ENCODE data around the gene C17orf78.
"Not testable (repeated sequence)": the region's sequence is repeated elsewhere in the genome, so short reads cannot be mapped to it uniquely, and the experiment has no call there.

Gene C17orf78

GRCh38 chr17:37386462-37386861 is 10.7 kb downstream of the C17orf78 start:
- DNase-seq (ENCODE audit: low read depth in 2 of 2), result no peak

DNA sequence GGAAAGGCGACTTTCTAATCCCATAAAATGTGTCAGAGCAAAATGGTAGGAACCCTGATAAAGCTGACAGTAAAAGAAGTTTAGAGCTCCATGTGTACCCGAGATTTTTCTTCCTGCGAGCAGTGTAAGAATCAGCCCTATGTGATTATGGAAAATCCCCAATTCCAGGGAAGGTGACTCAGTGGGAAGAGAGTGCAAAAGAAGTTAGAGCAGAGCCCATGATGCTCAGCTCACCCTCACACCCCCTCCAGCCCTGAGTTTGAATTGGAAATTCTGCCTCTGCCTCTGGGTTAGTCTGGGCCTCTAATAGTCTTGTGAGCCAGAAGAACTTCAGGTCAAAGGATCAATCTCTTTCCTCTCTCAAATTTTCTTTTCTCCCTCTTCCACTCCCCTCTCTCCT is 12.5 kb downstream of the C17orf78 start:
- DNase-seq (ENCODE audit: low read depth in 2 of 2), result no peak

DNA sequence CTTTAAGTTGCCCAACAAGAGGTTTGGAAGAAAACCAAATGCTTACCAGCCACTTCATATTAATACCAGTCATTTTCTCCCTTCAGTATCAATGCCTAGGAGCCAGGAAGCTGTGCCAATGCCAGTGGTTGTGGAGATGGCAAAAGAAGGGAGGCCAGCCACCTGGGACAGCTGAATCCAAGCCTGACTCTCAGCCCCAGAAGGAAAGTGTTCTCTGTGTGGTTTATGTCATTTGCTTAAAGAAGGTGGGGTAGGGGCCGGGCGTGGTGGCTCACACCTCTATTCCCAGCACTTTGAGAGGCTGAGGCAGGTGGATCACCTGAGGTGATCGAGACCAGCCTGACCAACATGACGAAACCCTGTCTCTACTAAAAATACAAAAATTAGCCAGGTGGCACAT is 13.4 kb downstream of the C17orf78 start:
- no peak for DNase-seq (ENCODE audit: low read depth in 2 of 2)

- no peak for DNase-seq (ENCODE audit: low read depth in 2 of 2)
Measured at GRCh38 chr17:37391146-37391545, 15.4 kb downstream of the C17orf78 start.

DNA sequence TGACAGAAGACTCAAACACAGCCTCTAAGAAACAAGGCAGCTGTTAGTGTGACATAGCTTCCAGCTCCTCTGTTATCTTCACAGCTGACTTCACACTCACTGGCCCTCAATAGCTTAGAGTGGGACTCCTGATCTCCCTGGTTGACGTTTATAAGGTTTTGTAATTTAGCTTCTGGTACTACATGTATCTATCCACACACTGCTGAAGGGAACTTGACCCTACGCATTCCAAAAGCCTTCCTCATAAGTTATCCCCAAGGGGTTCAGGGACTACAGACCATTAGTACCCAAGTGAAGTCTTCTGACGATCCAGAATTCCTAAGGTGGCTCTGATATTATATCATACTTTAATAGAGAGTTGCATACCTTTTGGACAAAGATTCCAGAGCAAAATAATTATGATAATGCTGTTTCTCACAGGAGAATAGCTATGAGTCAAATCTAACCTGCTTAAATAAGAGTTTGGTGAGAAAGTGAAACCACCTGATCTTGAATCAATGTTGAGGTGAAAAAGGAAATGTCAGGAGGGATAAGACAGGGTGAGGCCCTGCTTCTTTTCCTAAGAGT is 16.3 kb downstream of the C17orf78 start:
- DNase-seq (ENCODE audit: low read depth in 2 of 2), result no peak

DNA sequence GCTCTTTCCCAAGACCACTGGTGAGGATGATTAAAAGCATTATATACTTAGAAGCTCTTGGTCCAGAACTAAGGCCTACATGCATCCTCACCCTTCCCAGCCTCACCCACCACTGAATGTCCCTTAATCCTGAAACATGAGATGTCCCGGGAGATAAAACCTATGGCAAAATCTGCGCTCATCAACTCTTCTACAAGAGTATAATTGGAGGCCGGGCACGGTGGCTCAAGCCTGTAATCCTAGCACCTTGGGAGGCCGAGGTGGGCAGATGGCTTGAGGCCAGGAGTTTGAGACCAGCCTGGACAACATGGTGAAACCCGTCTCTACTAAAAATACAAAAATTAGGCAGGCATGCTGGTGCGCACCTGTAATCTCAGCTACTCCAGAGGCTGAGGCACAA is 17.6 kb downstream of the C17orf78 start:
- no peak for DNase-seq (ENCODE audit: low read depth in 2 of 2)

DNA sequence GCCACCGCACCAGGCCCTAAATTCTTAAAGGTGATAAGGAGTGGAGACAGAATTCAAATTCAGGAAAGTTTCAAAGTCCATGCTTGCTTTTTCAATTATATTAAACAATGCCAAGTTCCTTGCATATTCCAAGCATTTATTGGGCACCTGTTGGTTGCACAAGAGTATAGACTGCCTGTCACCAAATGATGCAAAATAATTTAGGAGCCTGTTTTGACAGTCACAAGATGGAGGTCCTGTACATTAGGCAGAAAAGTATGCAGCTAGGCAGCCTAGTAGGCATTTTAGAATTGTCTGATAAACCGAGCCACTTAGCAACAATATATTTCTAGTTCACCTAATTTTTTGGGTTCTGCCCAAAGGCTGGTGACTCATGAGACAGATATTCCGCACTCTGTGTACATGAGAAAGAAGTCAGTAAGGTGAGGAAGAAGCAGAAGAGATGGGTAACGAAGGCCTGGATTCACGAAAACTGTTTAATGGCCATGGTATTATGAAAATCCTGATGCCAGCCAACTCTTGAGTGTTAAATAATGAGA is 23.5 kb downstream of the C17orf78 start:
- DNase-seq (ENCODE audit: low read depth in 2 of 2), result no peak

- DNase-seq (ENCODE audit: low read depth in 2 of 2), result no peak
Measured at GRCh38 chr17:37400505-37400904, 24.7 kb downstream of the C17orf78 start.

- DNase-seq (ENCODE audit: low read depth in 2 of 2), result not testable (repeated sequence)
Measured at GRCh38 chr17:37405522-37405921, 29.7 kb downstream of the C17orf78 start.

DNA sequence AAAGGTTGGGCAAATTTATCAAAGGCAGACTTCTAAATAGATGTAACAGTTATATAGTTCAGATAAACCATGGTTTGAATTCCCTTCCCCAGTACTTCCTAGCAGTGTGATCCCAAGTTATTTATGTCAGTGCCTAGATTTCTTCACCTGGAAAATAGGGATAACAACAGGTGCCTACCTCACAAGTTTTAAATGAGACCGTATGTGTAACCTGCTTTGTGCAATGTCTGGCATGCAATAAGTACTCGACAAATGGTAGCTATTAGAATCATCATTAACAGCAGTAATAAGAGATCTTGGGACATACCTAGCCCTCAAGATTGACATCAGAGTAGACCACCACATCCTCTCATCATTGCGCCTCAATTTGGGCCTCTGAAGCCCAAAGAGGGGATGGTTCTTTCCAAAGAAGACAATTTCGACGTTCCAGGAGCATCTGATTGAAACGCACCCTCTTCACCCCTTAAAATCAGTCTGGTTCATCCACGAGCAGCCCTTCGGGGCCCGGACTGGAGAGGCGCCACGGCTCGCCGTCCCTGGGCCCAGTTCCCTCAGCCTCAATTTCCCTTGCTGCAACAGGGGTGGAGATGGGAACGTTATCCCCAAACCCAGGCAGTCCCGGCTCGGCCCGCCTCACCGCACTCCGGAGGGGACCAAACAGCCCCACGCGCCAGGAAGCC is 30.3 kb downstream of the C17orf78 start:
- DNase-seq (ENCODE audit: low read depth in 2 of 2), result no peak

DNA sequence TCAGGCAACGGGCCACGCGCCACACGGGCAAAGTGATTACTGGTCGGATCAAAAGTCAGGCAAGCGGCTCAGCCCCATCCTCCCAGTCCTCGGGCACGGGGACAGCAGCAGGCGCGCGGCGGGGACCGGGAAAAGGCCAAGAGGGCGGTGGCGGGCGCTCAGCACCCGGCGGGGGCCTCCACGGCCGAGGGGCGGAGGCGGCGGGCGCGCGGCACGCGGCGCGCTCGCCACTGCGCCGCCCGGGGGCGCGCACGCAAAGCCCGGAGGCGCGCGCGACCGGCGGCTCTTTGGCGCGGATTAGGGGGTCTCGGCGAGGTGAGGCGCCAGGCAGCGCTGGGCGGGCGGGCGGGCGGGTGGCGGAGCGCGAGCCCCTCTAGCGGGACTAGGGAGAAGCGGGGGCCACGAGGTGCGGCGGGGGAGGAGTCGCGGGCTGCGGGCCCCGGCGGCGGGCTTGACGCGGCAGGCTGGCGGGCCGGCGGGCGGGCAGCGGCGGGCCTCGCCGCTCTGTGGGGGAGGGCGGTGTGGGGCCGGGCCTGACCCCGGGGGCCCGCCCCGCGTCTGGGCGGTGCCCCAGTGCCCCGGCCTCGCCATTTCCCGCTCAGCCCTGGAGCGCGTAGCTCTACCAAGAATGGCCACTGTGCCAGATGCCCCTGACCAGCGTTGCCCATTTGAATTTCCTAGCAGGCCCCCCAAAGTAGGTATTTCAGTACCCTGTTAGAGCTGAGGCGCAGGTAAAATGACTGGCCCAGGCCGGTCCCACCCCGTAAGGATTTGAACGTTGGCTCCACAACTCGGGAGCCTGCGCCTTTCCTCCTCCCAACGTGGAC is 31.1 kb downstream of the C17orf78 start, which contains the start of the genes ACACA and TADA2A:
ACACA (minus strand) TSS at position 202 of the 827 bp plus-strand sequence. CDS start 537 bp downstream, outside the sequence.
TADA2A (plus strand) TSS at position 252 of the 827 bp plus-strand sequence. CDS start 4,480 bp downstream, outside the sequence.
- peak; percentile 64 to 69 for DNase-seq (ENCODE audit: low read depth in 2 of 2)

DNA sequence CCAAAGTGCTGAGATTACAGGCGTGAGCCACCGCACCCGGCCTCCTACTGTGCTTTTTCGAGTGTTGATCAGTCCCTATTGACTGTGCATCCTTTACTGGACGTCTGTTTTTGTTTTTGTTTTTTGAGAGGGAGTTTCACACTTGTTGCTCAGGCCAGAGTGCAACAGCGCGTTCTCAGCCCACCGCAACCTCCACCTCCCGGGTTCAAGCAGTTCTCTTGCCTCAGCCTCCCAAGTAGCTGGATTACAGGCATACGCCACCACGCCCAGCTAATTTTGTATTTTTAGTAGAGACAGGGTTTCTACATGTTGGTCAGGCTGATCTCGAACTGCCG is 32.3 kb downstream of the C17orf78 start:
- not testable (repeated sequence) for DNase-seq (ENCODE audit: low read depth in 2 of 2)

DNA sequence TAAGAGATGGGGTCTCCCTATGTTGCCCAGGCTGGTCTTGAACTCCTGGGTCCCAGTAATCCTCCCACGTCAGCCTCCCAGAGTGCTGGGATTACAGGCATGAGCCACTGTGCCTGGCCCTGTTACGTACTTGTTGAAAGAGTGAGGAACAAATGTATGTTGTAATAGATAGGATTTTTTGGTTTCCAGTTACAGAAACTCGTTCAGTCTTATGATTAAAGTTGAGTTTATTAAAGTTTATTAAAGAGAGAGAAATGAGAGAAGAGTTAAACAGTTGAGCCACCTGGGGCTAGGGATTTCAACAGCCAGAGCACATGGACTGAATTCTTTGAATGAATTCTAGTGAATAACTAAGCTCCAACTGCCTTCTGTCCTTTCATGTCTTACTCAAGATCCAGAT is 34.6 kb downstream of the C17orf78 start:
- no peak for DNase-seq (ENCODE audit: low read depth in 2 of 2)

DNA sequence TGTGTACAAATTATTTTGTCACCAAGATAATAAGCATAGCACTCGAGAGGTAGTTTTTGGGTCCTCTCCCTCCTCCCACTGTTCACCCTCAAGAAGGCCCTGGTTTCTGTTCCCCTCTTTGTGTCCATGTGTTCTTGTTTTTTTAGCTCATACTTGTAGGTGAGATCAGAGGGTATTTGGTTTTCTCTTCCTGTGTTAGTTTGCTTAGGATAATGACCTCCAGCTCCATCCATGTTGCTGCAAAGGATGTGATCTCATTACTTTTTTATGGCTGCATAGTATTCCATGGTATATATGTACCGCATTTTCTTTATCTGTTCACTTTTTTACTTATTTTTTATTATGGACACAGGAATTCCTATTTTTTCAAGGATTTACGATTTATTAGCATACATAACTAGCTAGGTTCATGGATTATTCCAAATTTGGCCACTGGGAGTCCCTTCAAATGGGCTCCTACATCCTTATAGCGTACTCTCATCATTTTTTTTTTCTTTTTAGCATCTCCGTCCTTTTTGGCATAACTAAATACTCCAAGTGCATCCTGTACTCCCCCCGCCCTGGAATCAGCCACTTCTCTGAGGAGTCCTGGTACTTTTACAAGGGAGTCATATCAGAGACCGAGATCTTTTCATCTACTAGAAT is 38.2 kb downstream of the C17orf78 start:
- no peak for DNase-seq (ENCODE audit: low read depth in 2 of 2)

DNA sequence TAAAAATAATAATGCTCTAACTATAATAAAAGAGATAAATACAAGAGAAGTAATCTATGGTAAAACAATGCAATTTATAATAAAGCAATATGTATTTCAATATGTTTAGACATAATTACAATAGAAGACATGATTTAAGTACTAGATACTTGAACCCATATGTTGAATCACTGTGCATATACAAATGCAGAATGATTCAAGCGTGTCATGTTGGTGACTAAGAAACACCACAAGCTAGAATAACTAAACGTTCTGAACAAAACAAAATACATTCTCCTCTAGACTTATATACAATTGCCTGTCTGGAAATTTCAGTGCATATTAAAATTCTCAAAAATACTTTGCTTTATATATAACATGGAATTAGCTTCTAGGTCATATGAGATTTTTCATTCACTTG is 42.1 kb downstream of the C17orf78 start:
- DNase-seq (ENCODE audit: low read depth in 2 of 2), result no peak

GRCh38 chr17:37422971-37423625 is 47.3 kb downstream of the C17orf78 start:
- no peak for DNase-seq (ENCODE audit: low read depth in 2 of 2)

DNA sequence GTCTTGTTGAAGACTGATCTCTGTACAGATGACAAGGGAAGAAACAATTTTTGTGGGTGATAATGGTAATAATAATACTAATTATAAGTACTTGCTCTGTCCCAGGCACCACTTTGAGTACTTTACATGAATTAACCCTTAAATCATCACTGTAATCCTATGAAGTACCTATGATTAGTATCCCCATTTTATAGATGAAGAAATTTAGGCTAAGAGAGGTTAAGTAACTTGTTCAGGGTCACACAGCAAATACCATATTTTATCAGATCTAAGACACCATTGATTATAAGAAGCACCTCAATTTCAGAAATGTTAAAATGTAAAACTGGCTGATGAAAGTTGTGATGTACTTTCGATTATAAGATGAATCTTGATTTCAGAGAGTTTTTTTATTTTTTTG is 49.5 kb downstream of the C17orf78 start:
- no peak for DNase-seq (ENCODE audit: low read depth in 2 of 2)

DNA sequence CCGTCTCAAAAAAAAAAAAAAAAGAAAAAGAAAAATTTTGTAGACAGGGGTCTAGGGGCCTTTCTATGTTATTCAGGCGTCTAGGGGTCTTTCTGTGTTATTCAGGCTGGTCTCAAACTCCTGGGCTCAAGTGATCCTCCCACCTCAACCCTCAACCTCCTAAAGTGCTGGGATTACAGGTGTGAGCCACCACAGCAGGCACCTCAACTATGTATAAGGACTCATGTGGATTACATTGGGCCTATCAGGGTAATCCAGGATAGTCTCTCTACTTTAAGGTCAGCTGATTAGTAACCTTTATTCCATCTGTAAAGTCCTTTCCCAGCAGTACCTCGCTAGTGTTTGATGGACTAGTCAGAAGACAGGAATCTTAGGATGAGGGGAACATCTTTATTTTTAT is 53.3 kb downstream of the C17orf78 start:
- DNase-seq (ENCODE audit: low read depth in 2 of 2), result no peak

GRCh38 chr17:37429453-37429852 is 53.7 kb downstream of the C17orf78 start:
- no peak for DNase-seq (ENCODE audit: low read depth in 2 of 2)

- no peak for DNase-seq (ENCODE audit: low read depth in 2 of 2)
Measured at GRCh38 chr17:37430051-37430627, 54.4 kb downstream of the C17orf78 start.

DNA sequence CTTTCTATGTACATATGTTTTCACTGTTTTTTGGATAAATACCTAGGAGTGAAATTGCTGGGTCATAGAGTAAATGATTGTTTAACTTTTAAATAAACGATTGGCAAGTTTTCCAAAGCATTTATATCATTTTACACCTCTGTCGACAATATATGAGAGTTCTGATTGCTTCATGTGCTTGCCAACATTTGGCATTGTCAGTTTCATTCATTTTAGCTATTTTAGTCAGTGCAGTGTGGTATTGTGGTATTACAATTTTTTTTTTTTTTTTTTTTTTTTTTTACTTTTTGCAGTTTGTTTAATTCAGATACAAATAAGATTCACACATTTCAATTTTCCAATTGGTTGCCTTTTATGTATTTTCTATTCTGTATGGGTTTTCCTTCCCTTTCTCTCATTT is 56.9 kb downstream of the C17orf78 start:
- no peak for DNase-seq (ENCODE audit: low read depth in 2 of 2)

Measured in activated CD4-positive, alpha-beta T cell treated with anti-CD3 and anti-CD28 coated beads for 24 hours (primary cell).